GM03348 (cell line): ENCODE results near the gene ARHGEF11.
A peak's percentile ranks its signal among the peaks of the same experiment; 100 is the strongest.

Experiments
- DNase-seq: peaks from one replicate; pipeline ENCODE4 v3.0.0; 2012; ENCODE audit warnings: low spot score

The ARHGEF11 gene

DNA sequence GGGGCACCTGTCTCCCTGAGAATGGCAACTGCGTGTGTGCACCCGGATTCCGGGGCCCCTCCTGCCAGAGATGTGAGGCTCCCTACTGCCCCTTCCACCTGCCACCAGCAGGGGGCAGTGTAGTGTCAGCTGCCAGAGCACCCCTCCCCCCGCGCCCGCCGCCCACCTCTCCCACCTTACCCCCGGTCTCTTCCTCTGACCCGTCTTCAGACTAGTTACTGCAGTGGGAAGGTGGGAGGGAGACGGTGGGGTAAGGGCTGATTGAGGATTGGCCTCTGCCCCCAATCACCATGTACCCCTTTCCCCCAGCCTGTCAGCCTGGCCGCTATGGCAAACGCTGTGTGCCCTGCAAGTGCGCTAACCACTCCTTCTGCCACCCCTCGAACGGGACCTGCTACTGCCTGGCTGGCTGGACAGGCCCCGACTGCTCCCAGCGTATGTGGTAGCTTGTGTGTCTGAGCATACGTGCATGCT lies 135.2 kb downstream of the ARHGEF11 start:
- peak; percentile 72 for DNase-seq

- no peak for DNase-seq
Observed at GRCh38 chr1:156909671-156910070, 135.9 kb downstream of the ARHGEF11 start.

- no peak for DNase-seq
Observed at GRCh38 chr1:156908955-156909354, 136.6 kb downstream of the ARHGEF11 start.

DNA sequence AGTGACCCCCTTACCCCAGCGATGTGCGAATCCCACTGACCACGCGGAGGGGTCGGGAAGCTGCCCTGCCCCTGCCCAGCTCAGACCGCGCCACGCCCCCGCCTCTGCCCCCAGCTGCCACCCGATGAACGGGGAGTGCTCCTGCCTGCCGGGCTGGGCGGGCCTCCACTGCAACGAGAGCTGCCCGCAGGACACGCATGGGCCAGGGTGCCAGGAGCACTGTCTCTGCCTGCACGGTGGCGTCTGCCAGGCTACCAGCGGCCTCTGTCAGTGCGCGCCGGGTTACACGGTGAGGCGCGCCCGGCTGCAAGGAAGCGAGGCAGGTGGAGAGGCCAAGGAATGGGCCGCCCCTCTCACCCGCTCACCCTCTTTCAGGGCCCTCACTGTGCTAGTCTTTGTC lies 137.0 kb downstream of the ARHGEF11 start:
- no peak for DNase-seq

DNA sequence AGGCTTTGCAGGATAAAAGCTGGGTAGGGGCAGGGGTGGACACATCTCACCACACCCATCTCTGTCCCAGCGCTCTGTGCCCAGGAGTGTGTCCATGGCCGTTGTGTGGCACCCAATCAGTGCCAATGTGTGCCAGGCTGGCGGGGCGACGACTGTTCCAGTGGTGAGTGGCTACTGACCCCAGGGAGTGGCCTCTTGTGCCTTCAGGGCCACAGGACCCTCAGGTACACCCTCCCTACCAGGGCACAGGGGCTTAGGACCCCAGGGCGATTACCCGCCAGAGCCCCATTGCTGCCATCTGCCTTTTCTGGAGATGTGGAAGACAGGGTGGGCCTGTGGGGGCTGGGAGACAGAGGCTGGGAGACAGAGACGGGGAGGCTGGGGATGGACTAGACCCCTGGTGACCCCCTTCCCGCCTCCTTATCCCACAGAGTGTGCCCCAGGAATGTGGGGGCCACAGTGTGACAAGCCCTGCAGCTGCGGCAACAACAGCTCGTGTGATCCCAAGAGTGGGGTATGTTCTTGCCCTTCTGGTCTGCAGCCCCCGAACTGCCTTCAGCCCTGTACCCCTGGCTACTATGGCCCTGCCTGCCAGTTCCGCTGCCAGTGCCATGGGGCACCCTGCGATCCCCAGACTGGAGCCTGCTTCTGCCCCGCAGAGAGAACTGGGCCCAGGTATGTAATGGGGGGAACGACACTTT lies 139.2 kb downstream of the ARHGEF11 start:
- DNase-seq, result no peak

- DNase-seq, result no peak
Observed at GRCh38 chr1:156905651-156906050, 139.9 kb downstream of the ARHGEF11 start.

DNA sequence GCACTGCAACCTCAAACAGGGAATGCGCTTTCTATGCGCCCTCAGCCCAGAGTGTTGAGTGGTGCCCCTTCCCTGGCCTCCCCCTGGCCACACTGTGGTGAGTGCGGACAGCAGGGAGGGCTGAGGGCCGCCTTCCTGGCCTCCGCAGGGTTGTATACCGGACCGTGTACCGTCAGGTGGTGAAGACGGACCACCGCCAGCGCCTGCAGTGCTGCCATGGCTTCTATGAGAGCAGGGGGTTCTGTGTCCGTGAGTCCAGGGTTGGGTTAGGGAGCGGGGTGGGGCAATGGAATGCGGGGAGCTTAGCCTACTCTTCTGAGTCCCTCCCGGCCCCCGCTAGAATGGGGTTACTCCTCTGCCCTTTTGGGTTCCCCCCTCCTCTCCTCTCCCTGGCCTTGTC lies 140.4 kb downstream of the ARHGEF11 start:
- no peak for DNase-seq

DNA sequence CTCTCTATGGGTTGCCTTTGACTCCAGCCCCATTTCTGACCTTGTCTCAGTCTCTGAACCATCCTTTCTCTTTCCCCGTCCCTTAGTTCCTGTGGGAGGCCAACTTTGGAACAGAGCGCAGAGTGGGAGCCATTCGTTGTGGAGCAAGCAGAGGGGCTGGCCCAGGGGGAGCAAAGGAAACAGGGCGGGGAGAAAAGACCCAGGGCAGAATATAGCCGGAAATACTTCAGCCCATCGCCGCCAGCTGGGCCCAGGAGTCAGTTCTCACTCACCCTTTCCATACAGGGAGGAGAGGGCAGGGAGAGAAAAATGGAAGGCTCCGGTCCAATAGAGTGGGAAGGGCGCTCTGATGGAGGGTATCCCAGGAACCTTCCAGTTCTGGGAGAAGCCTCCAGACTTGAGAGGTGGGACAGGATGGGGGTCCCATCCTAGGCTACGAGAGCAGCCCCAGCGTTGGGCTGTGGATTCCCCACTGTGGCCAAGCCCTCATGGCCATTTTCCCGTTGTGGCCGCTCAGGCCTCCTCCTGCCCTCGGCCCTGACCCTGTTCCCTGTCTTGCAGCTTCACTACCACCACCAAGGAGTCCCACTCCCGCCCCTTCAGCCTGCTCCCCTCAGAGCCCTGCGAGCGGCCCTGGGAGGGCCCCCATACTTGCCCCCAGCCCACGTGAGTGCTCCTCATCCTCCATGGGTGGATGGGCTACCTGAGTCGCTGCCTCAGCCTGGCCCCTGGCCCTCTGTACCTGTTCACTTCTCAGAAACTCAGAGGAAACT lies 141.2 kb downstream of the ARHGEF11 start:
- no peak for DNase-seq

DNA sequence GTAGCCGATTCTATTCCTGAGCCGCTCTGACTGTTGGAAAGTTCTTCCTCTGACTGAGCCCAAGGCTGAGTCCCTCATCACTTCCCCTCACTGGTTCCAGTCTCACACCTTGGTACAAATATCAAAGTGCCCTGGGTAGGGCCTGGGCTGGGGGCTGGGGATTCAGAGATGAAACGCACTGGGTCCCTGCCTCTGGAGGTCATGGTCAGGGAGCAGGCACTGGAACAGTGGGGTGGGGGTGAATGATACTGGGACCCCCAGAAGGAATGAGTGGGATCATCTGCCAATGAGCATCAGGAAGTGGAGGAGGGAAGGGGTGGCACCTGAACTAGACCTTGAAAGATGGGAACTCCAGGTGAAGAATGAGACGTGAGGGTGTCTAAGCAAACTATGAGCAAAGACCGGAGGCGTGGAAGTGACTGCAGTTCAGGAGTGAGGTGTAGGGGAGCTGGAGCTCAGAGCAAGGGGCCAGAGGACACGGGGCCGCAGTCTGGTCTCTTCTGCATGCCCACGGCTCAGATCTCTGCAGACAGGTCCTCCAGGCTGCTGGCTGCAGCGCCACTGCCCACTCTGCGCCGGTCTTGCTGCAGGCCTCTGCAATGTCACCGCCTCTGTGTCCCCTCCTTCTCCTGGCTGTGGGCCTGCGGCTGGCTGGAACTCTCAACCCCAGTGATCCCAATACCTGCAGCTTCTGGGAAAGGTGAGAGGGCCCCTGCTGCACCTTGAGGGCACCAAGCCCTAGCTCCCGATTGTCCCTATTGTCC lies 142.0 kb downstream of the ARHGEF11 start:
- no peak for DNase-seq

- peak; percentile 58 for DNase-seq
Observed at GRCh38 chr1:156901966-156902915, 143.3 kb downstream of the ARHGEF11 start.

DNA sequence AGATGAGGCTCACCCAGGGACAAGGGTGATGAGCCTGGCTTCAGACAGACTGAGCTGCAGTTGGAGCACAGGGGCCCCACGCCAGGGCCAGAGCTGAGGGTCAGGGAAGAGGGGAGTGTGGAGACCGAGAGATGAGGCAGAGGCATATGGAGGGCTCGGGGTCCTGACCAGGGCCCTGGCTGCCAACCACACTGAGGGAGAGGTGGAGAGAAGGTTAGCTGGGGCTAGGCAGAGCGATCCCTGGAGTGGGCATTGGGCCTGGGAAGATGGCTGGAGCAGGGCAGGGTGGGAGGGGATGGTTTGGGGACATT lies 144.0 kb downstream of the ARHGEF11 start:
- DNase-seq, result no peak

DNA sequence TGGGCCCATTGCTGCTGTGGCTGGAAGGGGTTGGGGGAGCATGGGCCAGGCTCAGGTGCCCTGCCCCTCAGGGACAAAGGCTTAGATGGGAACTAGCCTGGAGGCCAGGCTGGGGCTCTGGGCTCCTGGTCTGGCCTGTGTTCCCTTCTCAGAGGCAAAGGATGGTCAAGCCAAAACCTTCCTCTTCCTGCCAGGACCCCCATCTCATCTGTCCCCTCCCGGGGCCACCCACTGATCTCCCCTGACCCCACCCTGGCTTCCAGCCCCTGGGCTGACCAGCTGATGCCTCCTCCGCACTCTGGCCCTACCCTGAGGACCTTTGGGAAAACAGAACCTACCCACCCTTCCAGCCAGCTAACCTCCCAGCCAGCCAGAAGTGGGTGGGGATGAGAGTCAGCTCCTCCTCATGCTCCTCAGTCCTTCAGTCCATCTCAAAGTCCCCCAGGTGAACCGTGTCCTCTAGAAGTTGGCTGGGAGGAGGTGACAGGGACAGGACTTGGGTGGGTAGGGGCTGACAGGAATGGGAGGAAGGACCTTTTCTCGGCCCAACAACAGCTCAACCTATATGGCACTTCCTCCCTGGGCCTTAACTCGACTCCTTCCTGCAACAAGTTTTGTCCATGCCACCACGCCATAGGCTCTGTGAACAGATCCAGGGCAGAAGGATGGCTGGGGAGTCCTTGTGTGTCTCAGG lies 144.5 kb downstream of the ARHGEF11 start:
- DNase-seq, result no peak

- DNase-seq, result peak; percentile 43
Observed at GRCh38 chr1:156899956-156900718, 145.4 kb downstream of the ARHGEF11 start.

DNA sequence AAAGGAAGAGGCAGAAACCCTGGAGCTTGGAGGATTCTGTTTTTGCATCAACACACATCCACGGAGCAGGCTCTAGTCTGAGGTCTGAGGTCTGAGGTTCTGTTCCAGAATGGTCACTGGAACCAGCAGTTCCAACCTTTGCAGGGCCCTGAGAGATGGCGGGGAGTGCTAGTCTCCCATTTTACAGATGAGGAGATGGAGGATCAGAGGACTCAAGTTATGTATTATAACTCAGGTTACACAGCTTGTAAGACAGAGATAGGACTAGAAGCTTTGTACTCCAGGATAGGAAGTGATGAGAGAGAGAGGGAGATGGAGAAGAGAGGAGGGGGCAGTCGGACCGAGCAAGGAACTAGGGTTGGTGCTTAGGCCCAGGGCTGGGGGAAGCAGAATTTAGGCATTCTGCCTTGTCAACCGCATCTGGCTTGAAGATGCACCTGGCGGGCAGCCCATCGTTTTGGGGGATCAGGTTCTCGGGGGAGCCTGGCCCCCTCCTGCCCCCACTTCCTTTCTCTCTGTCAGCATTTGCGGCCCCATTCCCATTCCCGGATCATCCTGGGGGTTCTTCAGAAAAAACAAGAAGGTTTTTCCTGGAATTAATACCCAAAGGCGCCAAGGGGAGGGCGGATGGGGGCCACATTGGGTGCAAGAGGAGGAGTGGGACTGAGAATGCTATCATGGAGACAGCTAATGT lies 146.4 kb downstream of the ARHGEF11 start:
- no peak for DNase-seq

DNA sequence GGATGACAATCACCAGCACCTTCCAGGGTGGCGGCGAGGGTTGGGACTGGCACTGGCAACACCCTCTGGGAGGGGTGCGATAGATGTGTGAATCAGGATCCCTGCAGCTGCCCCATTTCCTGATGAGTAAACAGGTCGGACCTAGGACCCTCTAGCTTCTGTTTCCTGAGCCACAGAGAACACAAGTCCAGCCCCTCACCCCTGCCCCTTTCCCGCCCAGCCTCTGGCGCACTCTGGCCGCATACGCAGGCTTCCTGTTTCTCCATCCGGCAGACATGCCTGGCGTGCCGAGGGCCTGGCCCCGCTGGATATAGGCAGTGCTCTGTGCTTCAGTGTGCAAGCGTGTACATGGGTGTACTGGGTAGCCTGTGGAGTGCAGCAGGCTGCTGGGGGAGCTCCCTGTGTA lies 147.4 kb downstream of the ARHGEF11 start:
- DNase-seq, result no peak

DNA sequence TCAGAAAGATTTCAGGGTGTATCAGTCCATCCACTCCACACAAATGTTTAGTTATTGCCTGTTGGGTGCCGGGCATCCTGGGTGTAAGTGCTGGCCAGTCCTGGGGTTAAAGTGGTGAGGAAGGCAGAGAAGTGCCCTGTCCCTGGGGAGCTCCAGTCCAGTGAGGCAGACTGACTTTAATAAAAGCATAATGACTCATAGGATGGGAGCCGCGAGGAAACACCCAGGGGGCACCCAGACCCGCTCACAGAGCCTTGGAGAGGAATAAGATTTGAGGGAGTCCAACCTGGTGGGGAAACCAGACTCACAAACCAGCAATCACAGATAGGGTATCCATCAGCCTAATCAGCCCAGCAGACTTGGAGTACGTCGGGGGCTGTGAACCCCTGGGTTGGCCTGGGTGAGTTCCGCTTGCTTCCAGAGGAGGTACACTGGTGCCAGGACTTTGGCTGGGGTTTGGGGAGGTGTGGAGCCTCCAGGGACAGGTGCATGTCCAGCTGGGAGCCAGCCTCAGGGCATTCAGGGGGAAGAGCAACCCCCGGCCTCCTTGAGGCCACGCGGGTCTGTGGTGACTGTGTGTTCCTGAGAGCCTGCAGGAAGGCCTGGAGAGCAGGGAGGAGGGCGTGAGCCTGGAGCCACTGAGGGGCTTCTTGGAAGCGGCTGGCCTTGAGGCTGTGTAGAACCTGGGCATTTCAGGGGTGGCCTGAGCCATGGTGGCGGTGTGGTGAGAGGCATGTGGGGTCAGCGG lies 148.3 kb downstream of the ARHGEF11 start:
- peak; percentile 86 for DNase-seq

DNA sequence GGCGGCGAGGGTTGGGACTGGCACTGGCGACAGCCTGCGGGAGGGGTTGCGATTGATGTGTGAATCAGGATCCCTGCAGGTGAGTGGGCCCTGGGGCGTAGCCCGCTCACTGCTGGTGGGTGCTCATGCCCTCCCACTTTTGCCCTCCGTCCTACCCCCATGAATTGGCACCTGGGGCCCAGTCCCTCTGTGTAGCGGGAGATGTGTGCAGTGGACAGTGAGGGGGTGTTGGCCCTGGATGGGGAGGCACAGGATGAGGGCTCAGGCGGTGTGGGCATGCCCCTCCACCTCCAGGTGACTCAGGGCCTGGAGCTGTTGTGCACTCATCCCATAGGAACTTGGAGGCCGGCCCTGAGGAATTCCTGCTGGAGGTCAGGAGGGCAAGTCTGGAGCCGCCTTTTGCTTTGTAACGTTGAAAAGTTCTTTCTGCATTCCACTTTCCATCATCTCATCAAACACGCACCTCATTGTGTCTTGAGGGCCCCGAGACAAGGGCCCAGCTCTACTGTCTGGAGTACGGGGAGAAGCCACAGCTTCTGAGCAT lies 149.0 kb downstream of the ARHGEF11 start:
- DNase-seq, result peak; percentile 95

- no peak for DNase-seq
Observed at GRCh38 chr1:156895927-156896326, 149.6 kb downstream of the ARHGEF11 start.

DNA sequence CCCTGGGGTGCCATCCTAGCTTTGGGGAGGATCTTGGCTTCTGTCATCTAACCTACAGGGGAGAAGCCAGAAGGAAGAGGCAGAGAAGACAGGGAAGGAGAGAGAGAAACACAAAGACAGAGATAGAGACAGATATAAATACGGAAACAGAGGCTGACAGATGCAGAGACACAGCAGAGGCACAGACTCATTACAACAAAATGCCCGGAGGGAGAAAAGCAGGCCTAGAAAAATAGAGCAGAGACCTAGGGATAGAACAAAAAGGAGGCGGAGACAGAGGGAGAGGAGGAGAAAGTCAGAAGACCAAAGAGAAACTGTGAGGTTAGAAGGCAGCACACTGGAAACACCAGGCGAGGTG lies 150.1 kb downstream of the ARHGEF11 start:
- no peak for DNase-seq
